Measurements from ENCODE around the gene LRIG1.

The LRIG1 gene

DNA sequence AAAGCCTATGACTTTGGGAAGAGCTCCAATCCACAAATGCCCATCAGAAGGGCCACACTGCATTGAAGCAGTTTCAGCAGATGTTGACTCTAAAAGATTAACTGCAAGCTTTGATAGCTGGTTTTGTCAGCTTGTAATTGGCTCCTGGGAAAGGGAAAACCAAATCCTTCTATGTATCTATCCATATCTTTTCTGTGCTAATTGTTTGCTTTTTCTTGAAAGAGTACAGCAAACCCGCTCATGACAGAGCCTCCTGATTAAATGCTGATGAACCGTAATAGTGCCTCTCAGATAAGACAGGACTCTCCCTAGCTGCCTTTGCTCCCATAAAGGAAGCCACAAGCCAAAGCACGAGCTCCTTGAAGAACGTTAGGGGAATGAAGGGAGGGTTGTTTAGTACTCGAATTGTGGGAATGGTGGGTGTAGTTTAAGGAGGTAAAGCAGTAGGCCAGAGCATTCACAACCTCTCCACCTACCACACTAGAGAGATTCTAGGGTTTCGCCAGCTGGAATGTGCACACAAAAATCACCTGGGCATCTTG, 33.6 kb upstream of the LRIG1 start:
- no peak overlapping the region for H3K9ac ChIP-seq (ENCODE audit: low read depth, low read length)
- no peaks in the 10 kb centered on the region for H3K79me2 ChIP-seq (ENCODE audit: insufficient read depth, low read length)
- no peak overlapping the region for H3K27ac ChIP-seq (ENCODE audit: low read length)
- H4K20me1 ChIP-seq (ENCODE audit: insufficient read depth, low read length): no peaks in the 10 kb centered on the region
- no peaks in the 10 kb centered on the region for H3K36me3 ChIP-seq (ENCODE audit: insufficient read depth, low read length)
- H3K4me1 ChIP-seq (ENCODE audit: insufficient read depth, low read length): no peaks in the 10 kb centered on the region
- TF ChIP-seq CTCF (IDR thresholded peaks at IDR 0.05; ENCODE audit: borderline replicate concordance, extremely low read depth, low read length, poor library complexity, severe bottlenecking) (no peak), EZH2 (IDR thresholded peaks at IDR 0.05; ENCODE audit: borderline replicate concordance, low read depth, low read length, severe bottlenecking) (no peak)
- H3K4me3 ChIP-seq (ENCODE audit: low read depth in 1 of 2, low read length in 2 of 2): no peak overlapping the region
- H3K4me2 ChIP-seq (ENCODE audit: insufficient read depth, low read length): no peak overlapping the region
- ATAC-seq (ENCODE audit: insufficient read depth, low read depth): no peak
- no peaks in the 10 kb centered on the region for H3K27me3 ChIP-seq (ENCODE audit: insufficient read depth, low read length, poor library complexity)
- no peak overlapping the region for H2AFZ ChIP-seq (ENCODE audit: low read depth, low read length)
- H3K9me3 ChIP-seq (ENCODE audit: insufficient read depth, low read length, severe bottlenecking): no peaks in the 10 kb centered on the region
- DNase-seq: no peak

- DNase-seq (no peak), ATAC-seq (ENCODE audit: insufficient read depth, low read depth) (no peak)
- no peak overlapping the region for H3K27ac ChIP-seq (ENCODE audit: low read length)
- no peak overlapping the region for H3K4me3 ChIP-seq (ENCODE audit: low read depth in 1 of 2, low read length in 2 of 2)
- no peak overlapping the region for H3K4me2 ChIP-seq (ENCODE audit: insufficient read depth, low read length)
- H4K20me1 ChIP-seq (ENCODE audit: insufficient read depth, low read length): no peaks in the 10 kb centered on the region
- no peaks in the 10 kb centered on the region for H3K9me3 ChIP-seq (ENCODE audit: insufficient read depth, low read length, severe bottlenecking)
- no peak overlapping the region for H2AFZ ChIP-seq (ENCODE audit: low read depth, low read length)
- H3K36me3 ChIP-seq (ENCODE audit: insufficient read depth, low read length): no peaks in the 10 kb centered on the region
- no peaks in the 10 kb centered on the region for H3K79me2 ChIP-seq (ENCODE audit: insufficient read depth, low read length)
- no peak for TF ChIP-seq CTCF (IDR thresholded peaks at IDR 0.05; ENCODE audit: borderline replicate concordance, extremely low read depth, low read length, poor library complexity, severe bottlenecking)
- TF ChIP-seq EZH2 (IDR thresholded peaks at IDR 0.05; ENCODE audit: borderline replicate concordance, low read depth, low read length, severe bottlenecking): no peak
- no peaks in the 10 kb centered on the region for H3K4me1 ChIP-seq (ENCODE audit: insufficient read depth, low read length)
- no peaks in the 10 kb centered on the region for H3K27me3 ChIP-seq (ENCODE audit: insufficient read depth, low read length, poor library complexity)
- H3K9ac ChIP-seq (ENCODE audit: low read depth, low read length): no peak overlapping the region
These were observed 31.8 kb upstream of the LRIG1 start for GRCh38 chr3:66532613-66533012.

GRCh38 chr3:66532160-66532587, 31.4 kb upstream of the LRIG1 start:
- no peak overlapping the region for H3K4me2 ChIP-seq (ENCODE audit: insufficient read depth, low read length)
- no peaks in the 10 kb centered on the region for H3K9me3 ChIP-seq (ENCODE audit: insufficient read depth, low read length, severe bottlenecking)
- H3K9ac ChIP-seq (ENCODE audit: low read depth, low read length): no peak overlapping the region
- H3K27ac ChIP-seq (ENCODE audit: low read length): no peak overlapping the region
- no peak for ATAC-seq (ENCODE audit: insufficient read depth, low read depth)
- H3K4me1 ChIP-seq (ENCODE audit: insufficient read depth, low read length): no peaks in the 10 kb centered on the region
- no peaks in the 10 kb centered on the region for H3K27me3 ChIP-seq (ENCODE audit: insufficient read depth, low read length, poor library complexity)
- H2AFZ ChIP-seq (ENCODE audit: low read depth, low read length): no peak overlapping the region
- DNase-seq: no peak
- H3K79me2 ChIP-seq (ENCODE audit: insufficient read depth, low read length): no peaks in the 10 kb centered on the region
- TF ChIP-seq EZH2 (IDR thresholded peaks at IDR 0.05; ENCODE audit: borderline replicate concordance, low read depth, low read length, severe bottlenecking) (no peak), CTCF (IDR thresholded peaks at IDR 0.05; ENCODE audit: borderline replicate concordance, extremely low read depth, low read length, poor library complexity, severe bottlenecking) (no peak)
- H3K36me3 ChIP-seq (ENCODE audit: insufficient read depth, low read length): no peaks in the 10 kb centered on the region
- no peak overlapping the region for H3K4me3 ChIP-seq (ENCODE audit: low read depth in 1 of 2, low read length in 2 of 2)
- no peaks in the 10 kb centered on the region for H4K20me1 ChIP-seq (ENCODE audit: insufficient read depth, low read length)

DNA sequence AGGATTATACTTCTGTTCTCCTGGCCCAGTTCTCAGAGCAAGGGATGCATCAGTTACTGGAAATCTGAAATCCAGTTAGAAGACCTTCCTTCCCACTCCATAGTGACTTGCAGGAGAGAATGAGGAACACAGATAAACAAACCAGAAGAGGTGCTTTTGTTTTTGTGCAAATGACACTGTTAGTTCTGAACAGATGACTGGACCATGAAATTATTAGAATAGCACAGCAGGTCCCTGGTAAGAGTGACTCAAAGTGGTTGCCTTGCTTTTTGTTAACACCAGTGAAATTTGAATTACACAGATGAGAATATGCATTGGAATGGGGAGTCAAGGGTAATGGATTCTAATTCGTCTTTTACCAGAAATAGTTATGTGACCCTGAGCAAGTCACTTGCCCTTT, 30.4 kb upstream of the LRIG1 start:
- Histone ChIP-seq H3K27ac (ENCODE audit: low read length) (no peak overlapping the region), H2AFZ (ENCODE audit: low read depth, low read length) (no peak overlapping the region), H3K9ac (ENCODE audit: low read depth, low read length) (no peak overlapping the region), H3K4me3 (ENCODE audit: low read depth in 1 of 2, low read length in 2 of 2) (no peak overlapping the region), H3K4me1 (ENCODE audit: insufficient read depth, low read length) (no peaks in the 10 kb centered on the region), H3K79me2 (ENCODE audit: insufficient read depth, low read length) (no peaks in the 10 kb centered on the region), H3K9me3 (ENCODE audit: insufficient read depth, low read length, severe bottlenecking) (no peaks in the 10 kb centered on the region), H3K36me3 (ENCODE audit: insufficient read depth, low read length) (no peaks in the 10 kb centered on the region), H3K4me2 (ENCODE audit: insufficient read depth, low read length) (no peak overlapping the region), H3K27me3 (ENCODE audit: insufficient read depth, low read length, poor library complexity) (peaks cover 2% of the 10 kb centered on the region), H4K20me1 (ENCODE audit: insufficient read depth, low read length) (no peaks in the 10 kb centered on the region)
- ATAC-seq (ENCODE audit: insufficient read depth, low read depth) (no peak), DNase-seq (no peak)
- TF ChIP-seq CTCF (IDR thresholded peaks at IDR 0.05; ENCODE audit: borderline replicate concordance, extremely low read depth, low read length, poor library complexity, severe bottlenecking) (no peak), EZH2 (IDR thresholded peaks at IDR 0.05; ENCODE audit: borderline replicate concordance, low read depth, low read length, severe bottlenecking) (no peak)
